ENCODE results near the gene HSPB2. TPM values are rescaled to one million over a fixed set of nuclear protein-coding genes. Genes with fewer than 3 reads are reported as not detected.
A peak's percentile ranks its signal among the peaks of the same experiment; 100 is the strongest.

HSPB2 gene
- total RNA-seq (not detected), polyA plus RNA-seq (not detected)

GRCh38 chr11:111912535-111912934 is at the start of gene HSPB2:
HSPB2 (plus strand) TSS chr11:111912734; CDS start chr11:111912830, 96 bp downstream.
- no peak within 1 kb of the TSS for H3K4me3 Mint-ChIP-seq

GRCh38 chr11:111870113-111870512 is 42.4 kb upstream of the HSPB2 start:
- Mint-ChIP-seq H3K4me1 (peaks cover 18 to 37% (median 26%) of the 10 kb centered on the region in 4 donors), H3K27me3 (peaks cover 4% of the 10 kb centered on the region), H3K36me3 (peaks cover 39% of the 10 kb centered on the region), H3K27ac (peak overlapping the region in 2 of 3 donors; percentile 26 to 95), H3K9me3 (no peaks in the 10 kb centered on the region), H3K4me3 (peak overlapping the region; percentile 28 to 94 (median 66))
- DNase-seq (no peak), ATAC-seq (ENCODE audit: low read depth in 2 of 2) (no peak)
- peak overlapping the region; percentile 85 for H3K27ac ChIP-seq (ENCODE audit: insufficient read depth, low read length, poor library complexity, severe bottlenecking)
- peaks cover 32% of the 10 kb centered on the region for H3K36me3 ChIP-seq (ENCODE audit: control insufficient read depth, insufficient read depth, low read length)
- H3K27me3 ChIP-seq (ENCODE audit: control insufficient read depth, insufficient read depth, low read length) = no peaks in the 10 kb centered on the region
- H3K4me3 ChIP-seq (ENCODE audit: low read depth, low read length) = peak overlapping the region; percentile 87
- H3K9me3 ChIP-seq (ENCODE audit: control insufficient read depth in 2 of 2, low read length in 2 of 2) = no peaks in the 10 kb centered on the region
- H3K4me1 ChIP-seq (ENCODE audit: control insufficient read depth, insufficient read depth, low read length, poor library complexity, severe bottlenecking) = peaks cover 11% of the 10 kb centered on the region

More at GRCh38 chr11:111912535-111912934, at the start of gene HSPB2:
- Mint-ChIP-seq H3K27me3 (peaks cover 74% of the 10 kb centered on the region), H3K4me1 (no peaks in the 10 kb centered on the region), H3K36me3 (no peaks in the 10 kb centered on the region), H3K9me3 (no peaks in the 10 kb centered on the region), H3K27ac (no peak within 1 kb of the TSS)
- H3K4me3 ChIP-seq (ENCODE audit: low read depth, low read length) = no peak within 1 kb of the TSS
- no peaks in the 10 kb centered on the region for H3K36me3 ChIP-seq (ENCODE audit: control insufficient read depth, insufficient read depth, low read length)
- DNase-seq = no peak
- no peaks in the 10 kb centered on the region for H3K4me1 ChIP-seq (ENCODE audit: control insufficient read depth, insufficient read depth, low read length, poor library complexity, severe bottlenecking)
- ATAC-seq (ENCODE audit: low read depth in 2 of 2) = no peak
- H3K9me3 ChIP-seq (ENCODE audit: control insufficient read depth in 2 of 2, low read length in 2 of 2) = no peaks in the 10 kb centered on the region
- no peak within 1 kb of the TSS for H3K27ac ChIP-seq (ENCODE audit: insufficient read depth, low read length, poor library complexity, severe bottlenecking)
- peaks cover 23% of the 10 kb centered on the region for H3K27me3 ChIP-seq (ENCODE audit: control insufficient read depth, insufficient read depth, low read length)

GRCh38 chr11:111870522-111870885 is 42.0 kb upstream of the HSPB2 start:
- Mint-ChIP-seq H3K4me3 (peak overlapping the region; percentile 93 to 95 (median 94)), H3K36me3 (peaks cover 36% of the 10 kb centered on the region), H3K9me3 (no peaks in the 10 kb centered on the region), H3K27me3 (peaks cover 4% of the 10 kb centered on the region), H3K27ac (peak overlapping the region; percentile 95), H3K4me1 (peaks cover 18 to 37% (median 25%) of the 10 kb centered on the region in 4 donors)
- Histone ChIP-seq H3K36me3 (ENCODE audit: control insufficient read depth, insufficient read depth, low read length) (peaks cover 31% of the 10 kb centered on the region), H3K4me1 (ENCODE audit: control insufficient read depth, insufficient read depth, low read length, poor library complexity, severe bottlenecking) (peaks cover 11% of the 10 kb centered on the region), H3K4me3 (ENCODE audit: low read depth, low read length) (peak overlapping the region; percentile 87), H3K9me3 (ENCODE audit: control insufficient read depth in 2 of 2, low read length in 2 of 2) (no peaks in the 10 kb centered on the region), H3K27me3 (ENCODE audit: control insufficient read depth, insufficient read depth, low read length) (no peaks in the 10 kb centered on the region), H3K27ac (ENCODE audit: insufficient read depth, low read length, poor library complexity, severe bottlenecking) (peak overlapping the region; percentile 85)
- DNase-seq (no peak), ATAC-seq (ENCODE audit: low read depth in 2 of 2) (no peak)

GRCh38 chr11:111870886-111871692 is 41.4 kb upstream of the HSPB2 start, which contains the start of gene ALG9:
ALG9 (minus strand) TSS chr11:111871581; CDS start chr11:111871482, 99 bp downstream.
- Mint-ChIP-seq H3K4me3 (peak within 1 kb of the TSS; percentile 93 to 95 (median 94)), H3K4me1 (peaks cover 18 to 37% (median 25%) of the 10 kb centered on the region in 4 donors), H3K27ac (peak within 1 kb of the TSS; percentile 95 to 96 (median 95)), H3K36me3 (peaks cover 35% of the 10 kb centered on the region), H3K27me3 (peaks cover 4% of the 10 kb centered on the region), H3K9me3 (no peaks in the 10 kb centered on the region)
- H3K9me3 ChIP-seq (ENCODE audit: control insufficient read depth in 2 of 2, low read length in 2 of 2) = no peaks in the 10 kb centered on the region
- DNase-seq (peak; percentile 79 to 92 (median 89)), ATAC-seq (ENCODE audit: low read depth in 2 of 2) (peak; percentile 82 to 85)
- H3K27me3 ChIP-seq (ENCODE audit: control insufficient read depth, insufficient read depth, low read length) = no peaks in the 10 kb centered on the region
- H3K36me3 ChIP-seq (ENCODE audit: control insufficient read depth, insufficient read depth, low read length) = peaks cover 30% of the 10 kb centered on the region
- peaks cover 11% of the 10 kb centered on the region for H3K4me1 ChIP-seq (ENCODE audit: control insufficient read depth, insufficient read depth, low read length, poor library complexity, severe bottlenecking)
- H3K4me3 ChIP-seq (ENCODE audit: low read depth, low read length) = peak within 1 kb of the TSS; percentile 87
- H3K27ac ChIP-seq (ENCODE audit: insufficient read depth, low read length, poor library complexity, severe bottlenecking) = peak within 1 kb of the TSS; percentile 85

GRCh38 chr11:111871693-111872161 is 40.8 kb upstream of the HSPB2 start:
- peak overlapping the region; percentile 93 to 95 (median 94) for H3K4me3 Mint-ChIP-seq
- H3K27me3 ChIP-seq (ENCODE audit: control insufficient read depth, insufficient read depth, low read length) = no peaks in the 10 kb centered on the region
- H3K4me1 ChIP-seq (ENCODE audit: control insufficient read depth, insufficient read depth, low read length, poor library complexity, severe bottlenecking) = peaks cover 11% of the 10 kb centered on the region
- H3K4me1 Mint-ChIP-seq = peaks cover 15 to 34% (median 25%) of the 10 kb centered on the region in 4 donors
- no peaks in the 10 kb centered on the region for H3K9me3 ChIP-seq (ENCODE audit: control insufficient read depth in 2 of 2, low read length in 2 of 2)
- no peaks in the 10 kb centered on the region for H3K9me3 Mint-ChIP-seq
- H3K36me3 Mint-ChIP-seq = peaks cover 29% of the 10 kb centered on the region
- peaks cover 4% of the 10 kb centered on the region for H3K27me3 Mint-ChIP-seq
- peaks cover 24% of the 10 kb centered on the region for H3K36me3 ChIP-seq (ENCODE audit: control insufficient read depth, insufficient read depth, low read length)
- peak overlapping the region; percentile 95 to 96 (median 95) for H3K27ac Mint-ChIP-seq
- no peak for DNase-seq
- ATAC-seq (ENCODE audit: low read depth in 2 of 2) = no peak
- H3K27ac ChIP-seq (ENCODE audit: insufficient read depth, low read length, poor library complexity, severe bottlenecking) = peak overlapping the region; percentile 85
- peak overlapping the region; percentile 87 for H3K4me3 ChIP-seq (ENCODE audit: low read depth, low read length)

- peak; percentile 1 for ATAC-seq (ENCODE audit: low read depth in 2 of 2)
- H3K4me3 Mint-ChIP-seq = peak overlapping the region; percentile 94 to 95 (median 94)
Observed at GRCh38 chr11:111878385-111878848, 34.1 kb upstream of the HSPB2 start.

GRCh38 chr11:111878849-111879636 is 33.5 kb upstream of the HSPB2 start, which contains the start of the genes CFAP68 and FDXACB1:
CFAP68 (plus strand) TSS chr11:111879541; CDS start chr11:111879561, 20 bp downstream.
FDXACB1 (minus strand) TSS chr11:111879165; CDS start chr11:111879132, 33 bp downstream.
- peak; percentile 85 to 87 for ATAC-seq (ENCODE audit: low read depth in 2 of 2)
- peak within 1 kb of the TSS; percentile 93 for H3K4me3 ChIP-seq (ENCODE audit: low read depth, low read length)
- peak; percentile 95 to 98 (median 98) for DNase-seq
- peak within 1 kb of the TSS; percentile 94 to 95 (median 94) for H3K4me3 Mint-ChIP-seq
- no peaks in the 10 kb centered on the region for H3K27me3 Mint-ChIP-seq
- no peaks in the 10 kb centered on the region for H3K27me3 ChIP-seq (ENCODE audit: control insufficient read depth, insufficient read depth, low read length)
- H3K9me3 Mint-ChIP-seq = peaks cover 0 to 3% (median 0%) of the 10 kb centered on the region in 7 donors
- no peaks in the 10 kb centered on the region for H3K9me3 ChIP-seq (ENCODE audit: control insufficient read depth in 2 of 2, low read length in 2 of 2)
- peaks cover 7% of the 10 kb centered on the region for H3K36me3 ChIP-seq (ENCODE audit: control insufficient read depth, insufficient read depth, low read length)
- H3K27ac ChIP-seq (ENCODE audit: insufficient read depth, low read length, poor library complexity, severe bottlenecking) = peak within 1 kb of the TSS; percentile 99
- H3K27ac Mint-ChIP-seq = peak within 1 kb of the TSS; percentile 99 to 100 (median 100)
- H3K4me1 Mint-ChIP-seq = peaks cover 9 to 31% (median 11%) of the 10 kb centered on the region in 4 donors
- H3K36me3 Mint-ChIP-seq = peaks cover 22% of the 10 kb centered on the region
- H3K4me1 ChIP-seq (ENCODE audit: control insufficient read depth, insufficient read depth, low read length, poor library complexity, severe bottlenecking) = peaks cover 16% of the 10 kb centered on the region

More at GRCh38 chr11:111878385-111878848, 34.1 kb upstream of the HSPB2 start:
- Mint-ChIP-seq H3K27me3 (no peaks in the 10 kb centered on the region), H3K36me3 (peaks cover 20% of the 10 kb centered on the region), H3K4me1 (peaks cover 9 to 31% (median 11%) of the 10 kb centered on the region in 4 donors), H3K9me3 (peaks cover 0 to 3% (median 0%) of the 10 kb centered on the region in 7 donors), H3K27ac (peak overlapping the region; percentile 99 to 100 (median 100))
- Histone ChIP-seq H3K9me3 (ENCODE audit: control insufficient read depth in 2 of 2, low read length in 2 of 2) (no peaks in the 10 kb centered on the region), H3K27me3 (ENCODE audit: control insufficient read depth, insufficient read depth, low read length) (no peaks in the 10 kb centered on the region), H3K27ac (ENCODE audit: insufficient read depth, low read length, poor library complexity, severe bottlenecking) (peak overlapping the region; percentile 99), H3K4me1 (ENCODE audit: control insufficient read depth, insufficient read depth, low read length, poor library complexity, severe bottlenecking) (peaks cover 16% of the 10 kb centered on the region), H3K36me3 (ENCODE audit: control insufficient read depth, insufficient read depth, low read length) (peaks cover 7% of the 10 kb centered on the region), H3K4me3 (ENCODE audit: low read depth, low read length) (peak overlapping the region; percentile 93)
- no peak for DNase-seq

All from CD4-positive, CD25-positive, alpha-beta regulatory T cell (primary cell).